GM12891 (cell line): ENCODE data around the gene RBM6.
"Not testable (repeated sequence)": the region's sequence is repeated elsewhere in the genome, so short reads cannot be mapped to it uniquely, and the experiment has no call there.

Experiments used
- DNase-seq: peaks from one replicate; pipeline ENCODE4 v3.0.0; 2011; ENCODE audit warnings: low spot score; ENCODE audit not compliant: insufficient read length
- FAIRE-seq: peaks from 2 replicates; lab custom pipeline; 2011; peaks lifted over from hg19 to GRCh38; lab: Jason Lieb, UNC
- PAX5 ChIP-seq: IDR thresholded peaks from 2 replicates; pipeline ENCODE4 v1.6.1; 2011; ENCODE audit warnings: low read length, moderate library complexity, mild to moderate bottlenecking; ENCODE audit not compliant: insufficient read depth, severe bottlenecking
- POLR2A ChIP-seq: IDR thresholded peaks from 2 replicates; pipeline ENCODE4 v1.6.1; 2011; ENCODE audit warnings: low read depth, low read length, control low read depth
- POLR2AphosphoS5 ChIP-seq: IDR thresholded peaks from 2 replicates; pipeline ENCODE4 v1.6.1; 2011; ENCODE audit warnings: low read depth, low read length, control low read depth
- POU2F2 ChIP-seq: IDR thresholded peaks from 2 replicates; pipeline ENCODE4 v1.6.1; 2011; ENCODE audit warnings: low read depth, mild to moderate bottlenecking, control low read depth, low read length, moderate library complexity
- SPI1 ChIP-seq: IDR thresholded peaks from 2 replicates; pipeline ENCODE4 v1.6.1; 2011; ENCODE audit warnings: low read depth, low read length, control low read depth
- TAF1 ChIP-seq: IDR thresholded peaks from 2 replicates; pipeline ENCODE4 v1.6.1; 2011; ENCODE audit warnings: low read depth, low read length, control low read depth

Gene RBM6

DNA sequence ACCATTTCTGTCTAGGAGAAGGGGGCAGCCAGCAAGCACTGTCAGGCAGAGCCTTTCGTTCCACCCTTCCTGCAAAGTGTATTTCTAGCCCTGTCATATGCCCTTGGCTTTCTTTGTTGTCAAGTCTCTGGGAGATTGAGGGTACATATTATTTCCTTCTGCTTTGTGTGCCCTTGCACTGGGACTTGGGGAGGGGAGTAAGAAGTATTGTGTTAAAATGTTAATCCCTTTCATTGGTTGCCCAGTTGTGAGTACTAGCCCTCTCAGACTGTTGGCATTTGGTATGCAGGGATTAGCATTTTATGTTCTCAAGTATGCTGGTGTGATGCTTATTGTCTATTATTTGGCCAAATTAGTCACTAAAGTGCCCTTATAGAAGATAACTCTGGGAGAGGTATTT is 63.9 kb downstream of the RBM6 start:
- DNase-seq (no peak), FAIRE-seq (no peak)
- TF ChIP-seq PAX5 (no peak), POU2F2 (no peak), POLR2A (no peak), POLR2AphosphoS5 (no peak)

DNA sequence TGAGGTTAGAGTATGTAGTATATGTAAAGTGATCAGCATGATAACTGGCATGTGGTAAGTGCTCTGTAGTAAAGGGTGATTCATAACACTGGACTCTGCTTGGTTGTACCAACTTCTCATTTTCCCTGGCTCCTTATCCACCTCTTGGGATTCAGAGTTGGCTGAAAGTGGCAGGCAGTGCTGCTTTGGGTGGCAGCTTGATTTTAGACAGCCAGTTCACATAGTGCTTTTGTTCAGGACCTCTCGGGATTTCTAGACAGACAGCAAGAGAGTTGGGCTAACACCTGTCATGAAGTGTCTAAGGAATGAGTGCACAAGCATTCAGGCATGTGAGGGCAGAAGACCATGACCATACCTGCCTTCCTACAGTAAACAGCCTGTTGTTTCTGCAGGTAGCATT is 69.0 kb downstream of the RBM6 start:
- FAIRE-seq (peak; percentile 43), DNase-seq (no peak)
- no peak for TF ChIP-seq SPI1
- no peak for TF ChIP-seq POLR2A
- no peak for TF ChIP-seq POU2F2
- TF ChIP-seq PAX5, result no peak
- TF ChIP-seq POLR2AphosphoS5, result no peak
- TF ChIP-seq TAF1, result no peak

DNA sequence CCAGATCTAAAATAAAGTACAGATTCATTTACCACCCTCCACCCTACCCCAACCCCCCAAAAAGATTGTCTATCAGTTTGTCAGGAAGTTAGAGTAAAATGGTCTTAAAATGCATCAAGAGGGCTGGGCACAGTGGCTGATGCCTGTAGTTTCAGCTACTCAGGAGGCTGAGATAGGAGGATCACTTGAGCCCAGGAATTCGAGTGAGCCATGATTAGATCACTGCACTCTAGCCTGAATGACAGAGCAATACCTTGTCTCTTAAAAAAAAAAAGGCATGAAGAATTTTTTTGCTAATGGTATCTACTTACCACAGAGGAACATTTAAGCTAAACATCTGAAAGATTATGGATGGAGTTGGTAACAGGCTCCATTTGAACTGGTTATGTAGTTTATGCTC is 71.0 kb downstream of the RBM6 start:
- FAIRE-seq (no peak), DNase-seq (no peak)
- TF ChIP-seq POLR2A (no peak), TAF1 (no peak), PAX5 (no peak), SPI1 (no peak), POLR2AphosphoS5 (no peak), POU2F2 (no peak)

DNA sequence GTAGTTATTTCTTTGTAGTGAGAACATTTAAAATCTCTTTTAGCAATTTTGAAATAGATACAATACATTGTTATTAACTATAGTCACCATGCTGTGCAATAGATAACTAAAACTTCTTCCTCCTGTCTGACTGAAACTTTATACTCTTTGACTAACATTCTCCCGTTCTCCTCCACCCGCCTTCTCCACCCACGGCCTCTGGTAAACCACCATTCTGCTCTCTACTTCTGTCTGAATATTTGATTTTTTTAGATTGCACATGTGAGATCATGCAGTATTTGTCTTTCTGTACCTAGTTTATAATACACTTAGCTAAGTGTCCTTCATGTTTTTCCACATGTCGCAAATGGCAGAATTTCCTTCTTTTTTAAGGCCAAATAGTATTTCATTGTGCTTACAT is 76.0 kb downstream of the RBM6 start:
- TF ChIP-seq SPI1, result no peak
- DNase-seq (no peak), FAIRE-seq (no peak)

DNA sequence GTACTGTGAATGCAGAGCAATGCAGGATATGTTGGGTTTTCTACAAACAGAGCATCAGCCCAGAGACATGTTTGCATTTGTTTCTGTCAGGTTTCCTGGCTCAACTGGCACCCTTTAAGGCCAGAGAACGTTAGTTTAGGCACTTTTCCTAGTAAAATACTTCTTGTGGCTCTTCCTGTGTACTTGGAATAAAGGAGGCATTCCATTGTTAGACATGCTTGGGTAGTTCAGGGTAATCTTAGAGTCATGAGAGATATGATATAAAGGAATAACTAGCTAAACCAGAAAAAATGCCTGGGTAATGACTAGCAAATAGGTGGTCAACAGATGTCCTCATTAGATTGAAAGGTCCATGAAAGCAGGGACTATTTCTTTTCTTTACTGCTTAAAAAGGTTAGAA is 88.4 kb downstream of the RBM6 start:
- peak; percentile 28 for FAIRE-seq
- no peak for DNase-seq
- TF ChIP-seq POLR2A (no peak), SPI1 (no peak), PAX5 (no peak), POU2F2 (no peak), TAF1 (no peak), POLR2AphosphoS5 (no peak)

DNA sequence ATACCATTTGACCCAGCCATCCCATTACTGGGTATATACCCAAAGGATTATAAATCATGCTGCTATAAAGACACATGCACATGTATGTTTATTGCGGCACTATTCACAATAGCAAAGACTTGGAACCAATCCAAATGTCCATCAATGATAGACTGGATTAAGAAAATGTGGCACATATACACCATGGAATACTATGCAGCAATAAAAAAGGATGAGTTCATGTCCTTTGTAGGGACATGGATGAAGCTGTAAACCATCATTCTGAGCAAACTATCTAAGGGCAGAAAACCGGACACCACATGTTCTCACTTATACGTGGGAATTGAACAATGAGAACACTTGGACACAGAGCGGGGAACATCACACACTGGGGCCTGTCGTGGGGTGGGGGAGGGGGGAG is 91.3 kb downstream of the RBM6 start:
- not testable (repeated sequence) for FAIRE-seq, DNase-seq

DNA sequence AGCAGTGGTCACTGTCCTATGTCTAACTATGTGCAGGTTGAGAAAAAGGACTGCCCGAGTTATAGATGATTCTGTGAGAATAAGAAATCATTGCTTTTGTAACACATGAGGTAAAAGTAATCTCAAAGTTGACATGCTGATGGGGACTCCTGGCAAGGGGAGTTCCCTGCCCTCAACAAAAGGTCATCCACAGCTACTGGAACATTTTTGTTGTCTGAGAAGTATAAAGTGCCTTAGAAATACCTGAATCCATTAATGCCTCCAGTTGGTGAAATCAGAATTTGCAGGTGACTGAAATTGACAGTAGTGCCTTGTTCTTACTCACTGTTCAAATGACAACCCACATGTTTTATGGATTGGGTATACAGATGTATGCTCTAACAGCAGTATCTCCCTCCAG is 105.0 kb downstream of the RBM6 start:
- no peak for TF ChIP-seq TAF1
- no peak for TF ChIP-seq POU2F2
- DNase-seq (no peak), FAIRE-seq (no peak)

DNA sequence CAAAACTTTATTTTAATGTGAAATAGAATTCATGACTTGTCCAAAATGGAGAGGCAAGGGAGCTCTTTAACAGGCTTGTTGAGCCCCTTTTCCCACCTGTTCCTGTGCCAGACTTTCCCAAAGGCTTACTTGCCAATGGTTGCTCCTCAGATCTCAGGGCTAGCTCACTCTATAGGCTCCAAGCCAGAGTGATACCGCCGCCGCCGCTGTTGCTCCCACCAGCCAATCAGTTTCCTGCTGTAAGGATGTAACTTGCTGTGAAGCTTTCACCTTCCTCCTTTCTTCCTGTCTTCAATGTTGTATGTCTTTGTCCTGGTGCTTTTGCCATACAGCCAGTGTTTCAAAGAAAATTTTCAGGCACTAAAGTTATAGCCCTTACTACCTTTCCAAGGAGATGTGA is 107.5 kb downstream of the RBM6 start:
- DNase-seq (no peak), FAIRE-seq (no peak)
- TF ChIP-seq POLR2A, result no peak

DNA sequence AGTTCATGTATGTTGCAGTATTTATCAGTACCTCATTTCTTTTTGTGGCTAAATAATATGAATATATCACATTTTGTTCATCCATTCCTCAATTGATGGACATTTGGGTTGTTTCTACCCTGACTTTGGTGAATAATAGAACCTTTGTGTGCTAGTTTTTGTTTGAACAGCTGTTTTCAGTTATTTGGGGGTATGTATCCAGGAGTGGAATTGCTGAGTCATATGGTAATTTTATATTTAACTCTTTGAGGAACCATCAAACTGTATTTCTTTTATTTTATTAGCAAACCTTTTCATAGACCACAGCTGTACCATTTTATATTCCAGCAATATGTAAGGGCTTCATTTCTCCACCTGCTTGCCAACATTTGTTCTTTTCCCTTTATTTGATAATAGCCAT is 110.4 kb downstream of the RBM6 start:
- no peak for DNase-seq
- FAIRE-seq, result no peak
- TF ChIP-seq TAF1 (no peak), POLR2AphosphoS5 (no peak), PAX5 (no peak), SPI1 (no peak), POU2F2 (no peak), POLR2A (no peak)

DNA sequence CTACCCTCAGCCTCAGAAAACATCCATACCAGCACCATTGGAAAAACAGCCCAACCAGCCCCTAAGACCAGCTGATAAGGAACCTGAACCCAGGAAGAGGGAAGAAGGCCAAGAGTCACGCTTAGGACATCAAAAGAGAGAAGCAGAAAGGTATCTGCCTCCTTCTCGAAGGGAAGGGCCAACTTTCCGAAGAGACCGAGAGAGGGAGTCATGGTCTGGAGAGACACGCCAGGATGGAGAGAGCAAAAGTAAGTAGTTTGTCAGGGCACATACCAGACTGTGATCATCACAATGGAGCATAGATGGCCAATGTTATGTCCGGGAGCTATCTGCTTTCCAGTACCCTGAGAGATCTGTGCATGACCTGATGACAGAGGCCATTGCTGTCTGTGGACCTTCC is 117.8 kb downstream of the RBM6 start:
- FAIRE-seq (no peak), DNase-seq (no peak)
- no peak for TF ChIP-seq TAF1
- TF ChIP-seq POLR2AphosphoS5, result no peak
- no peak for TF ChIP-seq SPI1
- TF ChIP-seq PAX5, result no peak
- no peak for TF ChIP-seq POLR2A
- TF ChIP-seq POU2F2, result no peak

DNA sequence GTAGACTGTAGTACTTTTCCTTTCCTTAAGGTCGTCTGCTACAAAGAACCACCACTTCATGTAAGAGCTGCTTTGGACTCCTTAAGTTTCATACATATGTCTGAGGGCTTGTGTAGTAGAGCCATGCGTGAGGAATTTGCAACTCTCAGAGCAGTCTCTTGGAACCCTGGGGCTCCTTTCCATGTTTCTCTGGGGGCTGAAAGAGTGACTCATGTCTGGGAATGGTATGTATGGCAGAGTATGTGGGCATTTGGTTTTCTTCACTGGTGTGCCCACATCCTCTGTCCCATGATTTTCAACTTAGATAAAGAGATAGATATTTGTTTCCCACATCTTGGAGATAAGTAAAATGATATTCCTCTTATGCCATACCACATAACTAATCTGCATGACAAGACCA is 128.2 kb downstream of the RBM6 start:
- FAIRE-seq, result no peak
- no peak for DNase-seq
- no peak for TF ChIP-seq POLR2AphosphoS5
- TF ChIP-seq TAF1, result no peak
- TF ChIP-seq POU2F2, result no peak

DNA sequence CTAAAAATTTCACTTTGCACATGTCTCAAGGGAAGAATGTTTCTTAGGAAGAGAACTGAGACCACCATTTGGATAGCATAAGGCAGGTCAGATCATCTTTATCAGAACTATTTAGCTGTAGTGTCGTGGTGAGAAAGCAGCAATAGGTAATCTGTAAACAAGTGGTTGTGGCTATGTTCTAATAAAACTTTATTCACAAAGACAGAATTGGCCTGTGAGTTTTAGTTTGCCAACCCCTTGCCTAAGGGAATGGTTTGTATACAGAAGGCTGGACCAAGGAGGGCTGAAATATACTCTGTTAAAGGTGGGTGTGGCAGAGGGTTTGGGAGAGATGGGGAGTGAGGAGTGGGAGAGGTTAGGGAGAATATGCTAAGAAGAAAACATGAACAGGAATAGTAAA is 138.1 kb downstream of the RBM6 start:
- no peak for TF ChIP-seq PAX5
- no peak for TF ChIP-seq POLR2A
- no peak for TF ChIP-seq SPI1
- TF ChIP-seq TAF1, result no peak
- TF ChIP-seq POU2F2, result no peak
- no peak for TF ChIP-seq POLR2AphosphoS5
- no peak for DNase-seq
- no peak for FAIRE-seq
